HepG2 (cell line): ENCODE results near the gene NAA11. TPM values are rescaled to one million over a fixed set of nuclear protein-coding genes. Genes with fewer than 3 reads are reported as not detected.

Source experiments
- MAZ ChIP-seq, 2 experiments: sonication (generic) in 1 of 2; formaldehyde crosslinking in 1 of 2; IDR thresholded peaks; 2 replicates each; pipeline versions ENCODE4 v1.5.0 to v1.6.1; 2012 to 2020; ENCODE audit warnings: low read depth in 2 of 2, mild to moderate bottlenecking in 2 of 2, borderline replicate concordance in 1 of 2, improper control_type of control experiment in 1 of 2, low read length in 1 of 2, missing genetic modification reagents in 1 of 2, moderate library complexity in 1 of 2
- PAF1 ChIP-seq: IDR thresholded peaks from 2 replicates; pipeline ENCODE4 v1.6.1; 2016; ENCODE audit warnings: missing genetic modification reagents, missing compliant biosample characterization
- ZNF138 ChIP-seq: sonication (generic); formaldehyde crosslinking; IDR thresholded peaks from 2 replicates; pipeline ENCODE4 v1.5.0; 2020; ENCODE audit warnings: mild to moderate bottlenecking, low read depth, missing genetic modification reagents
- ZNF20 ChIP-seq: sonication (generic); formaldehyde crosslinking; IDR thresholded peaks from 2 replicates; pipeline ENCODE4 v1.4.0; 2020; ENCODE audit warnings: mild to moderate bottlenecking, moderate library complexity, missing genetic modification reagents
- ZNF512 ChIP-seq: sonication (generic); formaldehyde crosslinking; IDR thresholded peaks from 2 replicates; pipeline ENCODE4 v1.4.0; 2020; ENCODE audit warnings: mild to moderate bottlenecking, missing genetic modification reagents
- ZNF572 ChIP-seq: sonication (generic); formaldehyde crosslinking; IDR thresholded peaks from 2 replicates; pipeline ENCODE4 v1.5.1; 2020; ENCODE audit warnings: mild to moderate bottlenecking, missing genetic modification reagents
- ZSCAN30 ChIP-seq: sonication (generic); formaldehyde crosslinking; IDR thresholded peaks from 2 replicates; pipeline ENCODE4 v1.5.0; 2020; ENCODE audit warnings: mild to moderate bottlenecking, missing genetic modification reagents
- polyA plus RNA-seq, 8 experiments: library from polyadenylated mRNA; depleted of rRNA in 3 of 8; stranded (reverse) in 7 of 8; unstranded in 1 of 8; fragments of >200 nt; fragmentation: Illumina TruSeq in 4 of 8; extraction: Trizol in 4 of 8; gene quantifications; 2 replicates each; pipeline versions ENCODE4 v1.2.1 to v1.2.3, GENCODE V29; 2011 to 2016; ENCODE audit warnings: low read depth in 4 of 8, missing spikeins in 1 of 8, mixed read lengths in 1 of 8; ENCODE audit not compliant: insufficient read depth in 1 of 8
- total RNA-seq, 5 experiments: library from RNA; depleted of rRNA; stranded (reverse); fragments of >200 nt; fragmentation: Illumina TruSeq; extraction: Trizol; gene quantifications; 2 replicates each; pipeline ENCODE4 v1.2.3, GENCODE V29; 2016; ENCODE audit warnings: low read depth in 1 of 5

Gene NAA11
- total and polyA plus RNA-seq, 2 of the 13 experiments (the other 11 are each of a cell fraction or from before 2014, with no cell fraction given): not detected

GRCh38 chr4:79267671-79268070 lies 58.2 kb downstream of the NAA11 start (continued):
- TF ChIP-seq MAZ (IDR thresholded peaks at IDR 0.05; ENCODE audit: borderline replicate concordance, low read depth, low read length) (no peak), MAZ (CRISPR knock-in tag; IDR thresholded peaks at IDR 0.05; ENCODE audit: low read depth) (no peak), ZNF512 (CRISPR knock-in tag) (no peak), ZSCAN30 (CRISPR knock-in tag) (no peak), ZNF572 (CRISPR knock-in tag) (no peak), ZNF20 (CRISPR knock-in tag) (no peak), PAF1 (CRISPR knock-in tag) (no peak), ZNF138 (CRISPR knock-in tag) (no peak)
- TF ChIP-seq, all 625 proteins: peak for 0

Other genes starting within 250 kb of the NAA11 start
- not detected in 2 replicates for gene GK2, start 82.2 kb upstream of the NAA11 start, total RNA-seq (2016; rRNA removed; fragmentation: Illumina TruSeq; extraction: Trizol)
- not detected in 2 replicates for gene GK2, start 82.2 kb upstream of the NAA11 start, polyA plus RNA-seq (2011; rRNA removed)